Ureter (tissue), 1 donor: Measurements from ENCODE around the gene CPED1. TPM values are rescaled to one million over a fixed set of nuclear protein-coding genes. Genes with fewer than 3 reads are reported as not detected.
"Not testable (repeated sequence)": the region's sequence is repeated elsewhere in the genome, so short reads cannot be mapped to it uniquely, and the experiment has no call there.

Experiments used
- DNase-seq: peaks from one replicate; pipeline ENCODE4 v3.0.0-alpha.2; 2020; ENCODE audit warnings: low spot score
- total RNA-seq: library from RNA; stranded (reverse); gene quantifications from one replicate; pipeline ENCODE4 v1.2.4, GENCODE V29; 2023
- donor health status: DM: yes; HTN: yes; CAD: no.

The CPED1 gene
- total RNA-seq, 1 donor from 2014 or later: 61.4 TPM

DNA sequence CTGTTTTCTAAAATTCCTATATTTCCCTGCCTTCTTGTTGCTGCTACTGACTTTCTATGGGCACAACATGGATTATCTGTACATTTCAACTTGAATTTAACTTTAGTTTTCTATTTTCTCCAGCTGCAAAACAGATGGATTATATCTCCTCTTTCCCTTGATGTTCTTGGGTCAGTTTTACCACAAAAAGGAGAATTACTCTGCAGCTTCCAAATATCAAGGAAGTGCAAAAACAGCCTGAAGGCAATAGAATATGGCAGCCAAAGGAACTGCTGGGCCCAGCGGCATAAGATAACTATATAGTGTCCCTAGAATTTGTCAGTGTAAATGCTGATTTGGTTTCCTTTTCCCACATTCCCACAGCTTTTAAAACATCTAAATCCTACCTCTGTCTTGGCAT lies 29.1 kb downstream of the CPED1 start:
- no peak for DNase-seq

DNA sequence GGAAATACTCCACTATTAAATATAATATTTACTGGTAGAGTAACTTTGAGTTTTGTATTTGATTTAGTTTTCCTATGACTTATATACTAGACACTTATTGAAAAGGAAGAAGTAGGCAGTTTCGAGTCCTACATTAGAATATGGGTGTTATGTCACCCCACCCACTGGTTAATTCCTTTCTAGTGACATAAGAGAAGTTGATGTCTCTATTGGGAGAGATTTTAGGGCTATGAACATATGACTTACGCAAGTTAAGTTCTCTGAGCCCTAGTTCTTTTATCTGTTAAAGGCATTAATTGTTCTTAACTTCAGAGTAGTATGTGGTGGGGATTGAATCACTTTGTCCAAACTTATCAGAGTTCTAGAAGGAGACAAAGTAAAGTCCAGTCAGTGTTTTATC lies 30.5 kb downstream of the CPED1 start:
- DNase-seq: no peak

DNA sequence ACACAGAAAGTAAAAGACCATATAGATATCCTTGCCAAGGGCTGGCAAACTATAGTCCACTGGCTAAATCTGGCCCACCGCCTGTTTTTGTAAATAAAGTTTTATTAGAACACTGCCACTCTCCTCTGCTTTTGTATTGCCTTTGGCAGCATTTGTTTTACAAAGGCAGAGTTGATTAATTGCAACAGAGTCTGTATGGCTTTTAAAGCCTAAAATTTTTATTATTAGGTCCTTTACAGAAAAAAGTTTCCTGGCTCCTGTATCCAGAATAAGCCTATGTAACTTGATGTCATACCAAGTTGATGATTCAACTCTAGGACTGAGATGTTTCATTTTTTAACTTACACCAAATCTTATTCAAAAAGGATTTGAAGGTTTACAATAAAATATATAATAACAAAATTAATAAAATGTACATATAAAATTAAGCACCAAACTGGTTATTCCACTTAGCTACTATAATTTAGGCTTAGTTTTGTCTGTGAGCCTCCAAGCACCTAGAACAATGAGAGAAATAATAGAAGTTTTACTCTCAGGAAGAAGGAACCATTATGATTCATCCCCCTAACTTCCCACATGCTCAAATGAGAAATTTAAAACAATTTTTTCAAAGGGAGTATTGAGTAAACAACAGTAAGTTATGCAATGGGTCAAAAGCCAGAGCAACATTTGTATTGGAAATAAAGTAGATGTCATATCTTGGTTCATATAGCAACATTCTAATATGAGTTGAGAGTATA lies 31.9 kb downstream of the CPED1 start:
- no peak for DNase-seq

DNA sequence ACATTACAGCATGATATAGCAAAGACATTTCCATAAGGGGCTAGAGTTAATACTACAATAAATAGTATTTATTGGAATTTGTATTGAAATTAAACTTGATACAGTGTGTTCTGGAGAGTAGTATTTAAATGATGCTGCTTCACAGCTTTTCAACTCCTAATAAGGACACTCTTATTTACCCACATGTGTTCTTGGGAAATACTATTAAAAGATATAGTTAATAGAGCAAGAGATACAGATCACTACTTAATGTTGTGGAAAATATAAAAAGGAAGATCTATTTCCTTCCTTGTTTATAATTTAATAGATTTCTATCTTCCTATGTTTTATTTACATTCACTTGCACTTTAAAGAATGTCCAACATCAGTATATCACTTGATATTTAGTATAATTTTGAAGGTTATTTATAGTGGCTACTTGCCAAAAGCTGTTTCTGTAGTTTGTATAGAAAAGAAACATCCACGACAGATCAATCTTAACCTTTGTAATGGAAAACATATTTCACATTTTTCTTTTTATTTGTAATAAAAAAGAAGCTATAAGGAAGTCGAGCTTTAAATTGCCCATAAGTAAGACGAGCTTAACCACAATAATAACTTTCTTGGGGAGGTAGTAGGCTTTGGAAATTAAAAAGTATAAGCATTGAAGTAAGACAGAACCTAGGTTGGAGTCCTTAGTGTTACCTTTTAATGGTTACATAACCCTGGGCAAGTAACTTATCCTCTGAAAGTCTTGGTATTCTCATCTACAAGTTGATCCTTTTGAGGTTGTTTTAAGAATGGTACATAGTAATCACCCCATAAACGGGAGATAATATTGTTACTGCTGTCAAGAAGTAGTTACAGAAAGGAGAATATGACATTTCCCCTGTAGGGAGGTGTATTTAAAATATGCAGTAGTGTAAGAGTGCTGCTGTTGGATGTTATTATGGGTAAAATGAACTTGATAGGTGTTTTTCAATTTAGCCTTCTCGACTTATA lies 32.8 kb downstream of the CPED1 start:
- DNase-seq: no peak

DNA sequence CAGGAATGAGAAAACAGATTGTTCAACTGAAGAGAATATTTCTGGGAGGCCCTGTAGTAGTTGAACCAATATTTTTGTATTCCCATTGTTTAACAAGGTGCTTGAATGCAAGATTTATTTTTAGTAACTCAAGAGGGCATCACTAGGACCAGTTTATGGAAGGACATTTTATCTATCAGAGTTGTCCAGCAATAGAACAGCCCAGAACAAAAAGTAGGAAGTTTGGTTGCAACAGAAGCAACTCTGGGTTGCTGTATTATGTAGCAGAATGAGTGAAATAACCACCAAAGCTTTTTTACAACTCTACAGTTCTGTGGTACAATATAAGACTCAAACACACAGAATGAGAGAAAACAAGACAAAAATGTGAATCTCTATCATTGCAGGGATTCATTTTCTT lies 34.7 kb downstream of the CPED1 start:
- DNase-seq: no peak

GRCh38 chr7:121023683-121024511 lies 35.4 kb downstream of the CPED1 start:
- no peak for DNase-seq

DNA sequence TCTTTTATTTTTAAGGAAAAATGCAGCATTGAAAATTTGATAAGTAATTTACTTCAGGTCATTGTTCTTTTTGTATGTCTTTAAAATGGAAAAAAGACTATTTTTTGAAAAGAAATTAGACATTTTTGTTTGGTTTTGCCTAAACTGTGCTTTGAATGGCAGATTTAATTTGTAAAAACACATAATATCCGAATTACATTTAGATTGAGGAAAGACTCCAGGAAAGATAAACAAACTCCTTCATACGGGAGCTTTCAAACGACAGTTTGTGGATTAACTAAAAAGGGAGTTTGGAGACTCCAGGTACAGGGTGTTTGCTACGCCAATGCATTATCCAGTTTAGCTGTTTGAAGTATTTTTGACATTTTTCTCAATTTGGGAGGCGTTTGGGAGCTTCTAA lies 36.1 kb downstream of the CPED1 start:
- DNase-seq: no peak

DNA sequence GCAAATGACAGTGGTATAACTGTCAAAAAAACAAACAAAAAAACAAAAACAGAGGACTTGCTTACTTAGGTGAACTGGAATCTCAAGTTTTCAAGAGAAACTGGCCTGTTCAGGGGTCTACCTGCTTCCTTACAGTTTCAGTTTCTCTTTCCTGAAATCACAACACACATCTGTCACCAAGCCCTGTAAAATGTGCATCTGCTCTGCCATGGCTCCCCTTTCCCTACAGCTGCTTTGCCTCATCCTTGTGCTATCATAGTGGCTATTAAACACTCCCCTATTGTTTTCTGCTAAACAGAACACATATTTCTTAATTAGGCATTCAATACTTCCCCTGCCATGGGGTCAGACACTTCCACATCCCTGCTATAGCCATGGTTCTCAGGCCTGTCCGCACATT lies 37.6 kb downstream of the CPED1 start:
- no peak for DNase-seq

- DNase-seq: no peak
Observed at GRCh38 chr7:121026577-121027111, 38.1 kb downstream of the CPED1 start.

DNA sequence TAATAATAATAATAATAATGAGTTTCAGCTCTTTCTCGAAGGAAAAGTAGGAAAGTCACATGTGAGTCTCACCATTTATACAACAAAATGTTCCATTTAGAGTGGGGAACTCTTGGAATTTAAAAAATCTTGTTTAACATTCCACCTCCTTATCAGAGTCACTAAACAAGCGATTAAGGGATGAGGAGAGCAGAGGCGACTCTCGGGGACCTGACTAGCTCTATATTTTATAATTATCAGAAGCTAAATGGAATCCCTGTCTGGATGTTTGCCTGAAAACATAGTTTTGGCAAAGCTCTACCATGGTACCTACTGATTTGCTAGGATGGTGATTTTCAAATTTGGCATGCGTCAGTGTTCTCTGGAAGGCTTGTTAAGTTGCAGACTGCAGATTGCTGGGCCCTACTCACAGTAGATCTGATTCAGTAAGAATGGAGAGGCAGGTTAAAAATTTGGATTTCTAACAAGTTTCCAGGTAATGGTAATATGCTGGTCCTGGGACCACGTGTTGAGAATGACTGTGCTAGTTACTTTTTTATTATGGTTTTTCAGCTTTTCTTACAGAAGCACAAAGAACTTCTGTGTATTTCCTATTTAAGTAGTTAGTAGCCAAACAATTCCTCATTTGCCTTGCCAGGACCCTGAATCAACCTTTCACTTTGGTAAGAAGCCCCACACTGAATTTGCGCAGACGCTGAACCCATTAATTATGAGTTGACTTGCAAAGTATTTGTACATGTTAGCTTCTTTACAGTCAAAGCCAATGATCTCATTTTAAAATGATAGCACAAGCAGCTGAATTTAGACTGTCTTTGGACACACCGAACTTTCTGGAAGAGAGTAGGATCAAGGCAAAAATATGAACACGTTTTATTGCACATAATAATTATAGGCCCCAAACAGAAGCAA lies 39.5 kb downstream of the CPED1 start:
- no peak for DNase-seq

DNA sequence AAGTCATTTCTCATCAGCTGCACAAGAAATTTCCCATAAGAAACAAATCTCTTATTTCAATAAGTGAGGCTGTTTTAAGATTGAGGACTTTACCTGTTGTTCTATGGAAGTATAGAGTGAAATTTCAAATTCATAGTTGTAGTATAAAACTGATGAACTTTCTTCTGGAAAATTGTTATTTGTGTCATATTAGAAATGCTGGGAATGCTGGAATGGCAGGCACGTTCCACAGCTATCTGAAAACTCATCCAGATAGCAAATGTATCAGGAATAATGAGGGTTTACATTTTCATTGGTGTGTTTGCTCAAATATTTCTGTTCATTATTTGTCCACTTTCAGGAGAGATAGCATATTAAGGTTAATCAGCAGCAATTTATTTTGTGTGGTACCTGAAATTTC lies 40.8 kb downstream of the CPED1 start:
- DNase-seq: no peak

- DNase-seq: no peak
Observed at GRCh38 chr7:121030308-121030707, 41.8 kb downstream of the CPED1 start.

DNA sequence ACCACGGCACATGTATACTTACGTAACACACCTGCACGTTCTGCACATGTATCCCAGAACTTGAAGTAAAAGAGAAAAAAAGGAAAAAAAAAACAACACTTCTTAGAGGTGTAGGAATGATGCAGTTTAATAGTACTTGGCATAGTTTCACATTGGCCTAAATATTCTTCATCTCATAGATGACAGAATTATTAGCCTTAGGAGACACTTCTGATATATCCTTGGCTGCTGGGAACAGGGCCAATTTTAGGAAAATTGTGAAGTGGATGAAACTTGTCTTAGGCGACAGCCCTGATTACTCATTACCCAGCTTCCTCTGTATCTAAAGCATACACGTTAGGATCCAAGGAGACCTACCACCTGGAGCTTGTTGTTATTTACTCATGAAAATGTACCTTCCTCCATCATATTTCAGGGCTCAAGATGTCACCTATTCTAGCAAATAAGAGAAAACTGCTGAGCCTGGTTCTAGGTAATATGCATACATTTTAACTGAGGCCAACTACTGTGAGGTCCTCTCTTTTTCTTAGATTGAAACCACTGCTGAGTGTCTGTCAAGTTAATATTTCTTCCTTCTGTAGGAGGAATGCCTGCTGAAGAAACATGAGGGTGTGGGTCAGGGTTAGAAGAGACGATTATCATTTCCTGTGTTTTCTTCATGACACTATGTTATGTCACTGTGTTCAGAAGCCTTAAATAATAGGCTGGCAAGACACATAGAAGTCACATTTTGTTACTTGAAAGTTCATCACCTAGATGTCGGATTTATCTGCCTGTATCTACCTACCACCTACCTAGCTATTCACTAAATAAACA lies 44.3 kb downstream of the CPED1 start:
- DNase-seq: no peak

GRCh38 chr7:121034929-121035328 lies 46.4 kb downstream of the CPED1 start:
- DNase-seq: no peak

DNA sequence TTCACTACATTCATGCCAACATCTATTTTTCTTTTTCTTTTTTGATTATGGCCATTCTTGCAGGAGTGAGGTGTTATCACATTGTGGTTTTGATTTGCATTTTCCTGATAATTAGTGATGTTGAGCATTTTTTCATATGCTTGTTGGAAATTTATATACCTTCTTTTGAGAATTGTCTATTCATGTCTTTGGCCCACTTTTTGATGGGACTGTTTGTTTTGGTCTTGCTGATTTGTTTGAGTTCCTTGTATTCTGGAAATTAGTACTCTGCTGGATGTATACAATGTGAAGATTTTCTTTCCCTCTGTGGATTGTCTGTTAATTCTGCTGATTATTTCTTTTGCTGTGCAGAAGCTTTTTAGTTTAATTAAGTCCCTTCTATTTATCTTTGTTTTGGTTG lies 48.3 kb downstream of the CPED1 start:
- not testable (repeated sequence) for DNase-seq

GRCh38 chr7:121037329-121037728 lies 48.8 kb downstream of the CPED1 start:
- not testable (repeated sequence) for DNase-seq

DNA sequence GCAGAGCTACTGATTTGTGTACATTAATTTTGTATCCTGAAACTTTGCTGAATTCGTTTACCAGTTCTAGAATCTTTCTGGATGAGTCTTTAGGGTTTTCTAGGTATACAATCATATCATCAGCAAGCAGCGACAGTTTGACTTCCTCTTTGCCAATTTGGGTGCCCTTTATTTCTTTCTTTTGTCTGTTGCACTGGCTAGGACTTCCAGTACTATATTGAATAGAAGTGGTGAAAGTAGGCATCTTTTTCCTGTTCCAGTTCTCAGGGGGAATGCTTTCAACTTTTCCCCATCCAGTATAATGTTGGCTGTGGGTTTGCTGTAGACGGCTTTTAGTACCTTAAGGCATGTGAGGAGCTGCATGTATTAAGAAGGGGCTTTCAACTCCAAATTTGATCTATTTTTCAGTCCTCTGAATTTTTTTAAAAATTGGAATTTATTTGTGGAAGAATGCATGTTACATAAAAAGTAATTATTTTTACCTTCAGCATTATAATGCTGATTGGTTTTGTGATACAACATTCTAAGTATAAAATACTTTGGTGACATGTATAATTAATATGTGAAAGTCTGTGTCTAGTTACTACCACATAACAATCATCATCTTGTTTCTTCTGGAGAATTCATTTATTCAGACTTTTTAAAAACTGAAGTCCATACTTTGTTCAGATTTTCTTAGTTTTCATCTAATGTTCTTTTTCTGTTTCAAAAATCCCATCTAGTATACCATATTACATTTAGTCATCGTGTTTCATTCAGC lies 49.6 kb downstream of the CPED1 start:
- no peak for DNase-seq

- no peak for DNase-seq
Observed at GRCh38 chr7:121038717-121039509, 50.4 kb downstream of the CPED1 start.
